H1 (cell line): Measurements from ENCODE around the gene P3R3URF. TPM values are rescaled to one million over a fixed set of nuclear protein-coding genes. Genes with fewer than 3 reads are reported as not detected.

Experiments
- CTCF ChIA-PET: fragments of 300-600 bp; sonication (Branson Sonifier 250); formaldehyde crosslinking; loops from one replicate; lab custom pipeline; 2021; ENCODE audit not compliant: partially characterized antibody; lab: Charles Lee
- POLR2A ChIA-PET: fragments of 300-600 bp; sonication (Branson Sonifier 250); formaldehyde crosslinking; loops from one replicate; lab custom pipeline; 2021; ENCODE audit warnings: inconsistent platforms; ENCODE audit not compliant: partially characterized antibody; lab: Charles Lee
- DNase-seq, 2 experiments: peaks; one replicate each; pipeline versions ENCODE4 v3.0.0 to v3.0.0-alpha.2; 2010 to 2022; ENCODE audit warnings: low spot score in 2 of 2, low read depth in 1 of 2, mixed read lengths in 1 of 2
- FAIRE-seq: peaks from 2 replicates; lab custom pipeline; 2011; peaks lifted over from hg19 to GRCh38; lab: Jason Lieb, UNC
- H2AFZ ChIP-seq: 2 replicates; pipeline ENCODE4 v1.8.1; 2012; ENCODE audit warnings: low read length, inconsistent platforms
- H2AK5ac ChIP-seq: 2 replicates; pipeline ENCODE4 v1.6.1; 2013; ENCODE audit warnings: low read depth, low read length
- H2BK120ac ChIP-seq: replicated peaks from 2 replicates; pipeline ENCODE3; 2013; ENCODE audit warnings: low read depth, low read length, inconsistent platforms
- H2BK12ac ChIP-seq: 2 replicates; pipeline ENCODE4 v1.6.1; 2013; ENCODE audit warnings: low read depth, low read length
- H2BK15ac ChIP-seq: 2 replicates; pipeline ENCODE4 v1.6.1; 2013; ENCODE audit warnings: low read length
- H2BK20ac ChIP-seq: 2 replicates; pipeline ENCODE4 v1.6.1; 2013; ENCODE audit warnings: low read length
- H2BK5ac ChIP-seq: 2 replicates; pipeline ENCODE4 v1.6.1; 2013; ENCODE audit warnings: low read depth, low read length
- H3K14ac ChIP-seq: 2 replicates; pipeline ENCODE4 v1.6.1; 2013; ENCODE audit warnings: inconsistent platforms; ENCODE audit not compliant: insufficient read length
- H3K18ac ChIP-seq: 2 replicates; pipeline ENCODE4 v1.6.1; 2013; ENCODE audit warnings: low read length; ENCODE audit errors: extremely low read depth
- H3K23ac ChIP-seq: 2 replicates; pipeline ENCODE4 v1.6.1; 2013; ENCODE audit warnings: inconsistent platforms; ENCODE audit not compliant: insufficient read length
- H3K23me2 ChIP-seq: 2 replicates; pipeline ENCODE4 v1.6.1; 2013; ENCODE audit warnings: low read depth, low read length
- H3K27ac ChIP-seq: 2 replicates; pipeline ENCODE4 v1.6.1; 2011; ENCODE audit warnings: low read depth, low read length, inconsistent platforms
- H3K27me3 ChIP-seq, 4 experiments: replicated peaks in 1 of 4; 1 replicate in 1 of 4; 2 replicates in 3 of 4; pipeline versions ENCODE4 v1.6.1 to v1.8.1; 2011 to 2013; ENCODE audit warnings: low read length in 3 of 4, mild to moderate bottlenecking in 3 of 4, inconsistent platforms in 2 of 4, mixed read lengths in 2 of 4, moderate library complexity in 1 of 4; ENCODE audit not compliant: control insufficient read depth in 3 of 4, insufficient read depth in 3 of 4; ENCODE audit errors: extremely low read depth in 1 of 4
- H3K36me3 ChIP-seq, 4 experiments: 2 replicates each; pipeline versions ENCODE4 v1.6.1 to v1.8.1; 2011 to 2013; ENCODE audit warnings: mild to moderate bottlenecking in 4 of 4, low read length in 3 of 4, moderate library complexity in 2 of 4, control low read depth in 1 of 4, inconsistent platforms in 1 of 4; ENCODE audit not compliant: insufficient read depth in 4 of 4, control insufficient read depth in 2 of 4
- H3K4ac ChIP-seq: replicated peaks from 2 replicates; pipeline ENCODE3; 2013; ENCODE audit warnings: low read length, low read depth, mixed read lengths, inconsistent platforms; ENCODE audit not compliant: insufficient read length
- H3K4me1 ChIP-seq, 4 experiments: replicated peaks in 1 of 4; 1 replicate in 1 of 4; 2 replicates in 3 of 4; pipeline versions ENCODE4 v1.6.1 to v1.8.1; 2011 to 2013; ENCODE audit warnings: low read length in 3 of 4, inconsistent platforms in 2 of 4, mixed read lengths in 1 of 4; ENCODE audit not compliant: insufficient read depth in 4 of 4, control insufficient read depth in 3 of 4
- H3K4me2 ChIP-seq, 2 experiments: 2 replicates each; pipeline versions ENCODE4 v1.6.1 to v1.8.1; 2011 to 2013; ENCODE audit warnings: low read depth in 2 of 2, low read length in 2 of 2, control low read depth in 1 of 2, inconsistent platforms in 1 of 2, mild to moderate bottlenecking in 1 of 2; ENCODE audit not compliant: insufficient read depth in 1 of 2
- H3K4me3 ChIP-seq, 4 experiments: fragments of 200-600, 300-600 bp in 1 of 4; sonication (generic), shearing (Covaris generic), sonication (Bioruptor Twin) in 1 of 4; 2 replicates each; pipeline versions ENCODE4 v1.5.1 to v1.8.1; 2011 to 2016; ENCODE audit warnings: low read length in 4 of 4, low read depth in 3 of 4, control low read depth in 2 of 4, inconsistent platforms in 2 of 4, mild to moderate bottlenecking in 2 of 4, mixed read lengths in 1 of 4, moderate library complexity in 1 of 4; ENCODE audit not compliant: insufficient read depth in 2 of 4; ENCODE audit errors: extremely low read depth in 1 of 4
- H3K56ac ChIP-seq: replicated peaks from 2 replicates; pipeline ENCODE3; 2013; ENCODE audit warnings: low read depth, mild to moderate bottlenecking, mixed read lengths, low read length, inconsistent platforms; ENCODE audit not compliant: insufficient read length
- H3K79me1 ChIP-seq: 2 replicates; pipeline ENCODE4 v1.6.1; 2013; ENCODE audit warnings: low read depth, low read length, control low read depth
- H3K79me2 ChIP-seq, 2 experiments: 2 replicates each; pipeline versions ENCODE4 v1.6.1 to v1.8.1; 2012 to 2013; ENCODE audit warnings: low read length in 2 of 2, mild to moderate bottlenecking in 2 of 2, inconsistent platforms in 1 of 2; ENCODE audit not compliant: insufficient read depth in 2 of 2, control insufficient read depth in 1 of 2
- H3K9ac ChIP-seq, 4 experiments: replicated peaks in 1 of 4; 1 replicate in 1 of 4; 2 replicates in 3 of 4; pipeline versions ENCODE4 v1.6.1 to v1.8.1; 2011 to 2013; ENCODE audit warnings: low read depth in 3 of 4, low read length in 3 of 4, control low read depth in 2 of 4, mild to moderate bottlenecking in 2 of 4, moderate library complexity in 2 of 4, inconsistent platforms in 1 of 4; ENCODE audit errors: extremely low read depth in 1 of 4
- H3K9me3 ChIP-seq, 2 experiments: 2 replicates each; pipeline versions ENCODE4 v1.6.1 to v1.8.1; 2012 to 2013; ENCODE audit warnings: mild to moderate bottlenecking in 2 of 2, moderate library complexity in 2 of 2, control low read depth in 1 of 2, inconsistent platforms in 1 of 2, low read depth in 1 of 2, low read length in 1 of 2, mixed read lengths in 1 of 2; ENCODE audit not compliant: insufficient read depth in 2 of 2
- H4K20me1 ChIP-seq, 2 experiments: replicated peaks in 1 of 2; 2 replicates each; pipeline versions ENCODE3 to v1.8.1; 2011 to 2013; ENCODE audit warnings: inconsistent platforms in 2 of 2, low read length in 2 of 2, mild to moderate bottlenecking in 1 of 2; ENCODE audit not compliant: insufficient read depth in 2 of 2, control insufficient read depth in 1 of 2
- H4K5ac ChIP-seq: 2 replicates; pipeline ENCODE4 v1.6.1; 2013; ENCODE audit warnings: low read length, low read depth, mixed read lengths, inconsistent platforms; ENCODE audit not compliant: insufficient read length
- H4K8ac ChIP-seq: 2 replicates; pipeline ENCODE4 v1.8.0; 2013; ENCODE audit warnings: mild to moderate bottlenecking, moderate library complexity, low read length, inconsistent platforms; ENCODE audit not compliant: insufficient read depth; ENCODE audit errors: extremely low read depth
- H4K91ac ChIP-seq: replicated peaks from 2 replicates; pipeline ENCODE3; 2013; ENCODE audit warnings: low read length, mixed read lengths, inconsistent platforms; ENCODE audit not compliant: insufficient read length
- ASH2L ChIP-seq: fragments of 200-600, 300-600 bp; sonication (generic); IDR thresholded peaks from one replicate; pipeline ENCODE4 v1.7.1; 2017; ENCODE audit warnings: low read length
- CHD1 ChIP-seq: IDR thresholded peaks from 2 replicates; pipeline ENCODE4 v1.6.1; 2012; ENCODE audit warnings: low read depth, low read length, improper control_type of control experiment
- E2F6 ChIP-seq: IDR thresholded peaks from 2 replicates; pipeline ENCODE4 v1.6.1; 2012; ENCODE audit warnings: inconsistent platforms
- GTF2F1 ChIP-seq: IDR thresholded peaks from 2 replicates; pipeline ENCODE4 v1.6.1; 2012; ENCODE audit warnings: low read depth, low read length, improper control_type of control experiment, borderline replicate concordance
- POU5F1 ChIP-seq: IDR thresholded peaks from 2 replicates; pipeline ENCODE4 v1.6.1; 2011; ENCODE audit warnings: low read depth, mild to moderate bottlenecking, low read length, moderate library complexity
- RNF2 ChIP-seq: fragments of 200-900, 300-1000 bp; sonication (generic); IDR thresholded peaks from 2 replicates; pipeline ENCODE4 v1.7.1; 2016; ENCODE audit warnings: borderline replicate concordance, low read depth, mild to moderate bottlenecking, antibody characterized with exemption, low read length; ENCODE audit not compliant: poor library complexity, severe bottlenecking; ENCODE audit errors: missing control alignments
- TEAD4 ChIP-seq: IDR thresholded peaks from 2 replicates; pipeline ENCODE4 v1.6.1; 2012; ENCODE audit warnings: low read depth, low read length, inconsistent platforms, mixed read lengths
- WGBS, 2 experiments: shearing (Covaris generic) in 1 of 2; methylation state at CpG; one replicate each; pipeline versions ENCODE4 v1.1.6 to v1.1.7; 2013 to 2015; ENCODE audit warnings: low lambda C conversion rate in 2 of 2, mixed read lengths in 2 of 2, inconsistent platforms in 1 of 2, low coverage in 1 of 2, missing lambda C conversion rate in 1 of 2; ENCODE audit not compliant: insufficient replicate concordance in 2 of 2, insufficient coverage in 1 of 2, insufficient read length in 1 of 2; ENCODE audit errors: extremely low coverage in 1 of 2, missing lambda C conversion rate in 1 of 2; 5-methylcytosine and 5-hydroxymethylcytosine counted together
- polyA plus RNA-seq, 7 experiments: library from polyadenylated mRNA; depleted of rRNA in 3 of 7; stranded (reverse) in 5 of 7; unstranded in 2 of 7; fragments of >200 nt in 5 of 7; fragments of 200-250 nt in 2 of 7; gene quantifications; 1 replicate in 5 of 7; 2 replicates in 1 of 7; 4 replicates in 1 of 7; pipeline versions ENCODE4 v1.2.1 to v1.2.3, GENCODE V29; 2011 to 2013; ENCODE audit warnings: missing spikeins in 2 of 7, mixed read lengths in 2 of 7
- total RNA-seq: library from RNA; stranded (reverse); fragmentation: NEBNext Ultra II Directional; extraction: Animal tissue kit (Norgen Biotek cat#: 25700); gene quantifications from 2 replicates; pipeline ENCODE4 v1.2.1, GENCODE V29; 2021
- TF ChIP-seq, protein P1 (sequence below): IDR thresholded peaks from 2 replicates; pipeline ENCODE4 v1.6.1; 2012; ENCODE audit warnings: low read length, inconsistent platforms
- TF ChIP-seq, protein P2 (sequence below): IDR thresholded peaks from 2 replicates; pipeline ENCODE4 v1.6.1; 2011; ENCODE audit warnings: low read depth, mild to moderate bottlenecking, low read length; ENCODE audit not compliant: insufficient read depth

Gene P3R3URF
- total and polyA plus RNA-seq, 2 of the 8 experiments (the other 6 are each of a cell fraction or from before 2014, with no cell fraction given): not detected

GRCh38 chr1:46184920-46185658 is 8.8 kb upstream of the P3R3URF start:
- ChIA-PET CTCF (interaction anchor here (1.0 to 7.3 kb wide), 3 partner anchors 39 to 148 kb away, joined by 3 to 128 read pairs (median 73); no protein-coding TSS in a partner anchor), POLR2A (interaction anchor here (1.1 kb wide), 1 partner anchor 14 kb away, joined by 3 read pairs; no protein-coding TSS in a partner anchor)
- Histone ChIP-seq H3K79me1 (no peaks in the 10 kb centered on the region), H3K36me3 (no peaks in the 10 kb centered on the region; a peak in 1 of 8 replicates), H2AFZ (no peak overlapping the region), H2AK5ac (no peak overlapping the region), H3K9me3 (no peaks in the 10 kb centered on the region), H3K27ac (no peak overlapping the region), H3K4me2 (no peak overlapping the region), H2BK5ac (no peak overlapping the region), H3K23ac (no peak overlapping the region), H3K79me2 (no peaks in the 10 kb centered on the region), H3K14ac (no peak overlapping the region), H4K8ac (no peak overlapping the region; the same call in 1 of the 2 replicates), H3K4ac (no peak overlapping the region), H3K4me3 (no peak overlapping the region), H4K20me1 (no peaks in the 10 kb centered on the region), H3K23me2 (no peaks in the 10 kb centered on the region), H2BK20ac (no peak overlapping the region), H2BK120ac (no peak overlapping the region), H3K9ac (no peak overlapping the region), H3K18ac (no peak overlapping the region), H2BK15ac (no peak overlapping the region), H3K4me1 (peaks cover 0 to 5% (median 2%) of the 10 kb centered on the region in 4 experiments; a peak in 5 of 7 replicates), H2BK12ac (no peak overlapping the region), H3K56ac (no peak overlapping the region), H4K91ac (no peak overlapping the region), H4K5ac (no peak overlapping the region), H3K27me3 (no peaks in the 10 kb centered on the region; a peak in 1 of 7 replicates)
- FAIRE-seq (no peak), DNase-seq (no peak)
- 90% methylated on average over 7 of the region's 7 CpGs; no CpG with 5 or more reads in 1 of the 2 experiments for WGBS, 2 experiments
- no peak for TF ChIP-seq RNF2
- TF ChIP-seq, protein P1, sequence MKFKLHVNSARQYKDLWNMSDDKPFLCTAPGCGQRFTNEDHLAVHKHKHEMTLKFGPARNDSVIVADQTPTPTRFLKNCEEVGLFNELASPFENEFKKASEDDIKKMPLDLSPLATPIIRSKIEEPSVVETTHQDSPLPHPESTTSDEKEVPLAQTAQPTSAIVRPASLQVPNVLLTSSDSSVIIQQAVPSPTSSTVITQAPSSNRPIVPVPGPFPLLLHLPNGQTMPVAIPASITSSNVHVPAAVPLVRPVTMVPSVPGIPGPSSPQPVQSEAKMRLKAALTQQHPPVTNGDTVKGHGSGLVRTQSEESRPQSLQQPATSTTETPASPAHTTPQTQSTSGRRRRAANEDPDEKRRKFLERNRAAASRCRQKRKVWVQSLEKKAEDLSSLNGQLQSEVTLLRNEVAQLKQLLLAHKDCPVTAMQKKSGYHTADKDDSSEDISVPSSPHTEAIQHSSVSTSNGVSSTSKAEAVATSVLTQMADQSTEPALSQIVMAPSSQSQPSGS: no peak
- no peak for TF ChIP-seq GTF2F1
- TF ChIP-seq TEAD4: no peak
- TF ChIP-seq, protein P2, sequence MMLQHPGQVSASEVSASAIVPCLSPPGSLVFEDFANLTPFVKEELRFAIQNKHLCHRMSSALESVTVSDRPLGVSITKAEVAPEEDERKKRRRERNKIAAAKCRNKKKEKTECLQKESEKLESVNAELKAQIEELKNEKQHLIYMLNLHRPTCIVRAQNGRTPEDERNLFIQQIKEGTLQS: no peak
- no peak for TF ChIP-seq ASH2L
- no peak for TF ChIP-seq CHD1
- no peak for TF ChIP-seq POU5F1
- no peak for TF ChIP-seq E2F6
